ENCODE results near the gene APLNR.

GRCh38 chr11:57276971-57277675 is 40.1 kb upstream of the APLNR start:
- TF ChIP-seq POLR2AphosphoS5 (IDR thresholded peaks at IDR 0.05; ENCODE audit: low read depth, low read length), result no peak
- TF ChIP-seq POLR2A (IDR thresholded peaks at IDR 0.05; ENCODE audit: low read depth, low read length), result no peak
- no peak for TF ChIP-seq TAF1 (IDR thresholded peaks at IDR 0.05; ENCODE audit: low read depth, low read length)
- no peak for TF ChIP-seq SPI1 (IDR thresholded peaks at IDR 0.05; ENCODE audit: low read depth, low read length)

Measured in GM12891 (cell line).